Keratinocyte (primary cell): ENCODE measurements around the gene RIF1. TPM values are rescaled to one million over a fixed set of nuclear protein-coding genes. Genes with fewer than 3 reads are reported as not detected.

ENCODE experiments used
- DNase-seq: peaks from one replicate; pipeline ENCODE4 v3.0.0-alpha.2; 2011; ENCODE audit warnings: low read depth, missing footprints, low spot score
- FAIRE-seq: peaks from 2 replicates; lab custom pipeline; 2011; peaks lifted over from hg19 to GRCh38; lab: Jason Lieb, UNC
- H2AFZ ChIP-seq: 2 replicates; pipeline ENCODE4 v1.6.0; 2012; ENCODE audit warnings: low read length, control low read depth, inconsistent platforms; ENCODE audit not compliant: control insufficient read depth
- H3K27ac ChIP-seq: 2 replicates; pipeline ENCODE4 v1.5.1; 2011; ENCODE audit warnings: low read length; ENCODE audit not compliant: control insufficient read depth, insufficient read depth
- H3K27me3 ChIP-seq: 3 replicates; pipeline ENCODE4 v1.6.0; 2011; ENCODE audit warnings: low read length; ENCODE audit not compliant: control insufficient read depth, insufficient read depth; ENCODE audit errors: extremely low read depth
- H3K36me3 ChIP-seq, 2 experiments: 2 replicates in 1 of 2; 3 replicates in 1 of 2; pipeline ENCODE4 v1.5.1; 2011; ENCODE audit warnings: low read length in 2 of 2, mild to moderate bottlenecking in 1 of 2; ENCODE audit not compliant: control insufficient read depth in 2 of 2, insufficient read depth in 2 of 2; ENCODE audit errors: extremely low read depth in 1 of 2
- H3K4me1 ChIP-seq: 3 replicates; pipeline ENCODE4 v1.5.1; 2011; ENCODE audit warnings: low read length; ENCODE audit not compliant: control insufficient read depth, insufficient read depth; ENCODE audit errors: extremely low read depth
- H3K4me2 ChIP-seq: 3 replicates; pipeline ENCODE4 v1.6.0; 2011; ENCODE audit warnings: low read depth, low read length; ENCODE audit not compliant: control insufficient read depth, insufficient read depth; ENCODE audit errors: extremely low read depth
- H3K4me3 ChIP-seq, 3 experiments: fragments of 200-600 bp in 1 of 3; sonication (generic) in 1 of 3; 2 replicates in 2 of 3; 3 replicates in 1 of 3; pipeline ENCODE4 v1.5.1; 2011 to 2016; ENCODE audit warnings: low read length in 3 of 3, mild to moderate bottlenecking in 3 of 3, control low read depth in 2 of 3, inconsistent platforms in 1 of 3, low read depth in 1 of 3, mixed read lengths in 1 of 3, mixed run types in 1 of 3, moderate library complexity in 1 of 3; ENCODE audit not compliant: control insufficient read depth in 2 of 3, insufficient read depth in 2 of 3; ENCODE audit errors: extremely low read depth in 1 of 3
- H3K79me2 ChIP-seq: 2 replicates; pipeline ENCODE4 v1.6.0; 2012; ENCODE audit warnings: low read length; ENCODE audit not compliant: control insufficient read depth, insufficient read depth
- H3K9ac ChIP-seq: 3 replicates; pipeline ENCODE4 v1.6.0; 2011; ENCODE audit warnings: low read length; ENCODE audit not compliant: control insufficient read depth, insufficient read depth; ENCODE audit errors: extremely low read depth
- H3K9me1 ChIP-seq: 3 replicates; pipeline ENCODE4 v1.6.0; 2011; ENCODE audit warnings: low read length; ENCODE audit not compliant: control insufficient read depth, insufficient read depth; ENCODE audit errors: extremely low read depth
- H3K9me3 ChIP-seq: 2 replicates; pipeline ENCODE4 v1.5.1; 2012; ENCODE audit warnings: low read depth, low read length; ENCODE audit not compliant: control insufficient read depth
- H4K20me1 ChIP-seq: 3 replicates; pipeline ENCODE4 v1.6.0; 2011; ENCODE audit warnings: low read length; ENCODE audit not compliant: control insufficient read depth, insufficient read depth; ENCODE audit errors: extremely low read depth
- CTCF ChIP-seq, 3 experiments: IDR thresholded peaks in 1 of 3; conservative IDR thresholded peaks in 1 of 3; optimal IDR thresholded peaks in 1 of 3; 2 replicates in 2 of 3; 3 replicates in 1 of 3; pipeline versions ENCODE3 to v1.5.1; 2011; ENCODE audit warnings: low read length in 3 of 3, mild to moderate bottlenecking in 3 of 3, moderate library complexity in 2 of 3, control low read depth in 1 of 3, inconsistent platforms in 1 of 3; ENCODE audit not compliant: insufficient read depth in 2 of 3; ENCODE audit errors: extremely low read depth in 1 of 3
- EZH2 ChIP-seq: IDR thresholded peaks from one replicate; pipeline ENCODE4 v1.6.1; 2012; ENCODE audit warnings: inconsistent platforms, mild to moderate bottlenecking, low read length, moderate library complexity
- dilution Hi-C: fragments of 300-500 bp; cut with MboI; formaldehyde crosslinking; loops from one replicate; pipeline ENCODE4 v1.7.0; 2020; ENCODE audit warnings: low sequenced_read_pairs; ENCODE audit not compliant: extremely low pct_ligation_motif_present
- polyA plus RNA-seq, 5 experiments: library from polyadenylated mRNA; depleted of rRNA in 3 of 5; stranded (reverse) in 3 of 5; stranded (forward) in 1 of 5; unstranded in 1 of 5; fragments of >200 nt; gene quantifications; 1 replicate in 1 of 5; 2 replicates in 3 of 5; 3 replicates in 1 of 5; pipeline versions ENCODE4 v1.2.1 to v1.2.3, GENCODE V29; 2011 to 2012; ENCODE audit warnings: missing spikeins in 2 of 5, low read depth in 1 of 5, low replicate concordance in 1 of 5

Gene RIF1
- polyA plus RNA-seq, 1 donor (not counting 4 experiments of a cell fraction or from before 2014, with no cell fraction given), result 11.5 TPM

GRCh38 chr2:151483546-151483945 lies 73.8 kb downstream of the RIF1 start:
- Histone ChIP-seq H4K20me1 (no peaks in the 10 kb centered on the region), H3K27me3 (no peaks in the 10 kb centered on the region), H3K36me3 (peaks cover 7 to 9% of the 10 kb centered on the region in 2 experiments), H3K9me1 (no peaks in the 10 kb centered on the region), H3K79me2 (no peaks in the 10 kb centered on the region), H3K4me3 (no peak overlapping the region), H3K9ac (no peak overlapping the region), H2AFZ (no peak overlapping the region), H3K4me1 (no peaks in the 10 kb centered on the region), H3K27ac (no peak overlapping the region), H3K4me2 (no peak overlapping the region), H3K9me3 (no peaks in the 10 kb centered on the region)
- dilution Hi-C loops, result no loop called here
- no peak for TF ChIP-seq EZH2
- no peak for TF ChIP-seq CTCF (optimal IDR thresholded peaks at IDR 0.05 in 1 of 3, IDR thresholded peaks at IDR 0.05 in 1 of 3, conservative IDR thresholded peaks at IDR 0.05 in 1 of 3; ENCODE audit: extremely low read depth in 1 of 3, insufficient read depth in 2 of 3, low read length in 3 of 3)
- DNase-seq (no peak), FAIRE-seq (no peak)

- FAIRE-seq (no peak), DNase-seq (no peak)
- Histone ChIP-seq H3K27me3 (no peaks in the 10 kb centered on the region), H3K9ac (no peak overlapping the region), H3K27ac (no peak overlapping the region), H3K9me1 (no peaks in the 10 kb centered on the region), H3K4me3 (no peak overlapping the region), H3K4me2 (no peak overlapping the region), H4K20me1 (no peaks in the 10 kb centered on the region), H2AFZ (no peak overlapping the region), H3K9me3 (no peaks in the 10 kb centered on the region), H3K79me2 (no peaks in the 10 kb centered on the region), H3K4me1 (no peaks in the 10 kb centered on the region), H3K36me3 (peaks cover 7 to 9% of the 10 kb centered on the region in 2 experiments)
- dilution Hi-C loops, result no loop called here
- TF ChIP-seq CTCF (optimal IDR thresholded peaks at IDR 0.05 in 1 of 3, IDR thresholded peaks at IDR 0.05 in 1 of 3, conservative IDR thresholded peaks at IDR 0.05 in 1 of 3; ENCODE audit: extremely low read depth in 1 of 3, insufficient read depth in 2 of 3, low read length in 3 of 3), result no peak
- TF ChIP-seq EZH2, result no peak
These were observed 74.4 kb downstream of the RIF1 start for GRCh38 chr2:151484100-151484499.
